Measurements from ENCODE around the gene ADARB2.

ADARB2 gene

GRCh38 chr10:1376384-1376945 is 360.9 kb downstream of the ADARB2 start:
- no peak for DNase-seq

GRCh38 chr10:1375346-1376170 is 361.8 kb downstream of the ADARB2 start:
- DNase-seq = no peak

GRCh38 chr10:1374511-1375345 is 362.6 kb downstream of the ADARB2 start:
- DNase-seq = no peak

GRCh38 chr10:1373287-1373686 is 364.0 kb downstream of the ADARB2 start:
- no peak for DNase-seq

GRCh38 chr10:1372212-1372611 is 365.1 kb downstream of the ADARB2 start:
- no peak for DNase-seq

DNA sequence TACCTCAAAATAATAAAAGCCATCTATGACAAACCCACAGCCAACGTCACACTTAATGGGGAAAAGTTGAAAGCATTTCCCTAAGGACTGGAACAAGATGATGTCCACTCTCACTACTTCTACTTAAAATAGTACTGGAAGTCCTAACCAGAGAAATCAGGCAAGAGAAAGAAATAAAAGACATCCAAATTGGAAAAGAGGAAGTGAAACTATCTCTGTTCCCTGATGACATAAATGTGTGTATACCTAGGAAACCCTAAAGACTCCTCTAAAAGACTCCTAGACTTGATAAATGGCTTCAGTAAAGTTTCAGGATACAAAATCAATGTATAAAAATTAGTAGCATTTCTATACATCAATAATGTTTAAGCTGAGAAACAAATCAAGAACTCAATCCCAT is 367.0 kb downstream of the ADARB2 start:
- DNase-seq = no peak

GRCh38 chr10:1369665-1370064 is 367.7 kb downstream of the ADARB2 start:
- no peak for DNase-seq

DNA sequence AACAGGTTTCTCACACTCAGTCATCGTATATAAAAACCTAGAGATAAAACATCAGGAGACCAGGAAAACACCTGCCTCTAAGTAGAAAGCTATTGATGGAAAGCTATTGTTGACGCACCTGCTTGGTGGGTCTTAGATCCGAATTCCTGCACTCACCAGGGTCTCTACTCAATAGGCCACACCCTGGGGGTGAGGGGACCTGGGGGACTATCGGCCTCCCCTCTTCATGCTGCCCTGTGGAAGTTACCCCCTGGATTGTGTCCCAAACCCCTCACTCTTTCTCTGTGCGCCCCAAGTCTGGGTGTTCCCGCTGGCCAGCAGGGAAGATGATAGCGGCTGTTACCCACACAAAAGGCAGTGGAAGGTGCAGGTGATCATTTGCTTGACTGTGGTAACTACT is 368.1 kb downstream of the ADARB2 start:
- no peak for DNase-seq

GRCh38 chr10:1368842-1369171 is 368.5 kb downstream of the ADARB2 start:
- DNase-seq = no peak

- no peak for DNase-seq
These were observed 369.1 kb downstream of the ADARB2 start for GRCh38 chr10:1367938-1368841.

DNA sequence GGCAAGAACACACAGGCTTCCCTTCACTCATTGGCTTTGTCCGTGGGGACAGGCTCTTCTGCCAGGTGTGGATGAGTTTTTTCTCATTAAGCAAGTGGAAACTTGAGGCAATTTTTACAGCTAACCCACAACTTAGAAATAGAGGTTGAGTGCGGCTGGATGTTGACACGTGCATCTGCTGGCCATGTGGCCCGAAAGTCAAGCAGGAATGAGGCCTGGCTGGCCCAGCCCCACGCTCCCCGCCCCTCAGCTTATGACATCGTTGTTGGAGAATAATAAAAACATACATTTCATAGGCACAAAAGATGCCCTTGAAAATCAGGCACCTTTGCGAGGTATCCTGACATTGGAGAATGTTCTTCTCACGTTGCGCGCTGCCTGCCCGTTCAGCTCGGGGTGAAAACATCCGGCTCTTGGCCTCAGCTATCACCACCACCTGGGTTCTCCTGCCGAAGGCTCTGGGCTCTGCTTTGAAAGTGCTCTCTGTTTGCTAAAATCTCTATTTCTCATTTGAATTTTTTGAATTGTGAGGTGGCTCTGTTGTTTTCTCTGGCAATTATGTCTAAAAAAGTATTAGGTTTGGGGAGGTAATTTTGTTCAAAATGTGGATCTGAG is 370.4 kb downstream of the ADARB2 start:
- DNase-seq = no peak

GRCh38 chr10:1366322-1366691 is 371.0 kb downstream of the ADARB2 start:
- DNase-seq = no peak

GRCh38 chr10:1365540-1366321 is 371.6 kb downstream of the ADARB2 start:
- DNase-seq = no peak

DNA sequence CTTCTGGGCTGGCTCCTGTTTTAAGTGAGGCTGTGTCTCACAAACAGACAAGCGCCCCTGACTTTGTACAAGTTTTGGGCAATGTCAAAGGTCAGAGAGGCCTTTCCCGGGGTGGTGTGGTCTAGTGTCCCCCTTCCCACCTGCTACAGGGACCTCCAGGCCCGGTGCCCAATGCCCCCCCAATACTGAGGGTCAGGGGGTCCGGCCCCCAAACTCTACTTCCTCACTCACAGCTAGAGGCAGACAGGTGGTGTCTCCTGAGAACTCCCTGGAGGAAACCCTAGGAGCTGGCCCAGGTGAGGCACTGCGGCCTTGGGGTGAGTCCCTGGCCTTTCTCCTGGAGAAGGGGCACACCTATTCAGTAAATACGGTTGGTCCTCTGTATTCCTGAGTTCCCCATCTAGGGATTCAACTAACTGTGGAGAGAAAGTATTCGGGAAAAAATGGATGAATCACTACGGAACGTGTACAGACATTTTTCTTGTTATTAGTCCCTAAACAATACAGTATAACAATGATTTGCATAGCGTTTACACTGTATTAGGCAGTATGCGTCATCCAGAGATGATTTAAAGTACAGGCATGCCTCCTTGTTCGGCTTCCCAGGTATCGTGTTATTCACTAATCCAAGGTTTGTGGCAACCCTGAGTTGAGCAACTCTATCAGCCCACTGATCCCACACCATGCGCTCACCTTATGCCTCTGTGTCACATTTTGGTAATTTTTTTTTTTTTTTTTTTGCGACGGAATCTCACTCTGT is 373.0 kb downstream of the ADARB2 start:
- no peak for DNase-seq

GRCh38 chr10:1363446-1364121 is 373.7 kb downstream of the ADARB2 start:
- DNase-seq = no peak

DNA sequence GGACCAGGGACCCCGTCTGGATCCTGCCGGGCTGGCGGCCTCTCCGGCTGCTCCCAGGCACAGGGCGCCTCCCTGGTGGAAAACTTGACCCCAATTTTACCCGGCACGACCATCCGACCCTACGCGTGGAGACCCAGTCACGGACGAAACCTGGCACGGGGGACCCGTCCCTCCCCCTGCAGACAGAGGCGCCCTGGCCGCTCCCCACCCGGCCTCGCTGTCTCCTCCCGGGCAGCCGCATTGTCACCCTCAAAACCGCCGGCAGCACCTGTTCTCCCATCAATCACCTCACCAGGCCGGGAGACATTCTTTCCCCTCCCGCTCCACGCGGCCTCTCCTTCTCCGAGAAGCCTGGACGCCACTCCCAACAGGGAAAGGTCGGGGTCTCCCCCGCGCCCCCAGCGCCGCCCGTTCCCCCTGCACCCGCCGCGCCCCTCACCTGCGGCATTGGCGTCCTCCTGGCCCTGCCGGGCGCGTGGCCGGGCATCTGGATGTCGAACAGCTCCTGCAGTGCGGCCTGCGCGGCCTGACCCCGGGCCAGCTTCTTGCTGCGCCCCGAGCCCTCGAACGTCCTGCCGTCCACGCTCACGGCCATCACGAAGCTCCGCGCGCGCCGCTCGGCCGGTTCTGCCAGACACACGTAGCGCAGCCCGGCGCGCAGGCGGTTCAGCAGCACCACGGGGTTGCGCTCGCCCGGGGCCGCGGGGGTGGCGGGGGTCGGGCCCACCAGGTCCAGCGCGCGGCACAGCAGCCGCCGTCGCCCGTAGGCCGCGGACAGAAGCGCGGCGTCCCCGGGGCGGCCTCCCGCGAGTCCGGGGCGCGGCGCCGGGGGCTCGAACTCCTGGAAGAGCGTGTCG is 374.5 kb downstream of the ADARB2 start:
- DNase-seq = no peak

DNA sequence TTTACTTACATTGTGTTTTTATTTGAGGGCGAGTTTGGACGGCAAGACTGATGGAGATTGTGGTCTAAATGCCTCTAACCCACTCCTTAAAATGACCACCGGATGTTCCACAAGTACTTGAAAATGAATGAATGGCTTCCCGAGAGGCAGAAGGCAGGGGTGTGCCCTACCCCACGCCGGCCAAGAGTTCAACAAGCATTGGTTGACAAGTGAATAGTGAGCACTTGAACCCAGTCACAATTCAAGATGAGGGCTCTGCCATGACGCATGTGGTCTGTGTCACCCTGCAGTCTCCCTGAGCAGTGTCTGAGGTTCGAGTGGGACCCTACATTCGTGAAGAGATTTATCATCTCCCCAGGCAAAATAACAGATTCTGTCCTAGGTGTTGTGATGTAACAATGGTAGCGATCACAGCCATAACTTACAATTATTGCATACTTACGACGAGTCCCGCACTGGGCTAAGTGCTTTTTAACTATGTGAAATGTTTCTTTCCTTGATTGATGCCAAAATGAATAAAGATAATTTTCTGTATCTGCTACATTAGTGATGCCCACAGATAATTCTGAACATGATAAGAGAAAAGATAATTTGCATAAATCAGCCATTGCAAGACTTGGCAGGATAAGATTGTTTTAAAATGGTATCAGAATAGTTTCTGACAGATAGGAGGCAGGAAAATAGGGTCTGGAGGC is 375.8 kb downstream of the ADARB2 start:
- DNase-seq = no peak

DNA sequence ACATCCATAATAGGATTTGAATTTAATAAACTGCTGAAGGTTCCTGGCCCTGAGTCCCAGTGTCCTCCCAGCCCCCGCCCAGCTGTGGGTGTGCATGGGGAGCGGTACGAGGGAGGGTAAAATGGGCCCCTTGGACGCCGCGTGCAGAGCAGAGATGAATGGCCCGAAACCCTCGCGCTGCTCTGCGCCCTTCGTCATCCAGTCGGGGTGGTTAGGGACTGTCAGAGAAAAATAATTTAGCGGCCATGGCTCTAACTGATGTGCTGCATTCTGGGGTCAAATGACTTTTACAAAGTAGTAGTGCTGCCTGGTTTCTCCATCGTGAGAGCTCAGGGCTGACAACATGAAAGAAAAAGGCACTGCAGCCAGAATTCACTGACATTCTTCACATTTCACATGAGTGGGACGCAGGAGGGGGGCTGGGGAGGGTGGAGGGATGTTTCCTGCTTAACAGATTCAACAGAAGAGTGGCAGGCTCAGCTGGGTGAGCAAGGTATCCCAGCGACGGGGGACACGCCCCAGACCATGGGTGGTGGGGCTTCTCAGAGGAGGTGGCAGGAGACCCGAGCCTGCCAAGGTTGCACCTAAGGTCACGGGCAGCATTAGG is 376.7 kb downstream of the ADARB2 start:
- DNase-seq = no peak
